ENCODE results near the gene TXNRD1.

GRCh38 chr12:104353012-104353981 is 137.7 kb downstream of the TXNRD1 start:
- TF ChIP-seq CTCF (IDR thresholded peaks at IDR 0.05) (no peak), POLR2A (IDR thresholded peaks at IDR 0.05) (no peak), EP300 (IDR thresholded peaks at IDR 0.05) (no peak)

Measured in ovary (tissue), 3 donors.